GM12878 (cell line): ENCODE measurements around the gene SPINK14. TPM values are rescaled to one million over a fixed set of nuclear protein-coding genes. Genes with fewer than 3 reads are reported as not detected.

Source experiments
- ATAC-seq: fragments of 200-7000 bp; cut with Tn5 transposase; 3 replicates; pipeline ENCODE4 v1.9.1; 2020; ENCODE audit warnings: mild to moderate bottlenecking, moderate library complexity
- BruUV-seq: library from RNA; stranded (reverse); fragments of 400-500 nt; replicated peaks from 2 replicates; lab custom pipeline; 2021; lab: Mats Ljungman, UMichigan
- CTCF ChIA-PET: fragments of 300-600 bp; sonication (Branson Sonifier 250); formaldehyde crosslinking; extraction: SDS; loops from one replicate; lab custom pipeline; 2021; ENCODE audit warnings: inconsistent platforms; lab: Yijun Ruan, JAX
- POLR2A ChIA-PET: fragments of 350-600 bp; formaldehyde crosslinking; extraction: SDS; loops from one replicate; lab custom pipeline; 2021; ENCODE audit warnings: inconsistent platforms; lab: Charles Lee
- RAD21 ChIA-PET: fragments of 300-600 bp; sonication (Branson Sonifier 250); formaldehyde crosslinking; loops from one replicate; lab custom pipeline; 2023; ENCODE audit warnings: antibody characterized with exemption; ENCODE audit not compliant: unreplicated experiment; lab: Charles Lee
- SMC1A ChIA-PET: fragments of 300-600 bp; sonication (Branson Sonifier 250); formaldehyde crosslinking; loops from one replicate; lab custom pipeline; 2023; ENCODE audit not compliant: unreplicated experiment, uncharacterized antibody; lab: Charles Lee
- DNase-seq: peaks from one replicate; pipeline ENCODE4 v3.0.0-alpha.2; 2011; ENCODE audit warnings: low read depth, low spot score
- FAIRE-seq: peaks from 3 replicates; lab custom pipeline; 2011; peaks lifted over from hg19 to GRCh38; lab: Jason Lieb, UNC
- H2AFZ ChIP-seq: 2 replicates; pipeline ENCODE4 v1.6.0; 2011; ENCODE audit warnings: low read depth, low read length, control low read depth; ENCODE audit not compliant: control insufficient read depth
- H3K27ac ChIP-seq: 2 replicates; pipeline ENCODE4 v1.5.1; 2011; ENCODE audit warnings: control low read depth; ENCODE audit not compliant: control insufficient read depth, insufficient read depth
- H3K27me3 ChIP-seq, 2 experiments: replicated peaks in 1 of 2; 2 replicates each; pipeline versions ENCODE4 v1.6.0 to v1.6.1; 2011; ENCODE audit warnings: low read length in 1 of 2; ENCODE audit not compliant: control insufficient read depth in 2 of 2, insufficient read depth in 2 of 2
- H3K36me3 ChIP-seq, 2 experiments: 2 replicates each; pipeline ENCODE4 v1.5.1; 2011; ENCODE audit warnings: low read length in 1 of 2; ENCODE audit not compliant: control insufficient read depth in 2 of 2, insufficient read depth in 2 of 2
- H3K4me1 ChIP-seq: 2 replicates; pipeline ENCODE4 v1.6.1; 2011; ENCODE audit warnings: mild to moderate bottlenecking, low read length, moderate library complexity, mixed read lengths; ENCODE audit not compliant: control insufficient read depth, insufficient read depth
- H3K4me2 ChIP-seq: 2 replicates; pipeline ENCODE4 v1.6.0; 2011; ENCODE audit warnings: control low read depth; ENCODE audit not compliant: control insufficient read depth, insufficient read depth
- H3K4me3 ChIP-seq: fragments of 200-600 bp; sonication (generic); 2 replicates; pipeline ENCODE4 v1.5.1; 2016
- H3K79me2 ChIP-seq: 2 replicates; pipeline ENCODE4 v1.6.0; 2011; ENCODE audit warnings: low read length; ENCODE audit not compliant: control insufficient read depth, insufficient read depth
- H3K9ac ChIP-seq: 2 replicates; pipeline ENCODE4 v1.8.0; 2011; ENCODE audit warnings: low read length, control low read depth, mixed read lengths; ENCODE audit not compliant: control insufficient read depth, insufficient read depth
- H3K9me3 ChIP-seq: replicated peaks from 3 replicates; pipeline ENCODE4 v1.5.1; 2011; ENCODE audit warnings: mild to moderate bottlenecking, low read length; ENCODE audit not compliant: control insufficient read depth, insufficient read depth
- H4K20me1 ChIP-seq: 2 replicates; pipeline ENCODE4 v1.6.0; 2011; ENCODE audit not compliant: control insufficient read depth, insufficient read depth
- ELK1 ChIP-seq: IDR thresholded peaks from 2 replicates; pipeline ENCODE4 v1.6.1; 2012; ENCODE audit warnings: low read depth, low read length, improper control_type of control experiment
- EZH2 ChIP-seq: IDR thresholded peaks from 2 replicates; pipeline ENCODE4 v1.6.1; 2012; ENCODE audit warnings: low read depth, mild to moderate bottlenecking, control low read depth, inconsistent platforms, low read length, borderline replicate concordance; ENCODE audit not compliant: control insufficient read depth
- KAT2A ChIP-seq: conservative IDR thresholded peaks from 2 replicates; pipeline ENCODE4 v1.6.1; 2011; ENCODE audit warnings: low read depth, low read length; ENCODE audit not compliant: control insufficient read depth
- MYC ChIP-seq: IDR thresholded peaks from 2 replicates; pipeline ENCODE4 v1.6.1; 2011; ENCODE audit warnings: mild to moderate bottlenecking, low read length, moderate library complexity, inconsistent platforms; ENCODE audit not compliant: insufficient read depth, insufficient replicate concordance, insufficient read length, severe bottlenecking
- NBN ChIP-seq: fragments of 450-650 bp; IDR thresholded peaks from 2 replicates; pipeline ENCODE4 v1.6.1; 2016
- RAD51 ChIP-seq: fragments of 450-650 bp; IDR thresholded peaks from 2 replicates; pipeline ENCODE4 v1.6.1; 2016; ENCODE audit warnings: moderate library complexity, mild to moderate bottlenecking, inconsistent platforms
- SMARCA5 ChIP-seq: fragments of 450-650 bp; IDR thresholded peaks from 2 replicates; pipeline ENCODE4 v1.6.1; 2017; ENCODE audit warnings: mild to moderate bottlenecking
- SREBF1 ChIP-seq: IDR thresholded peaks from 2 replicates; pipeline ENCODE4 v1.6.1; 2012; ENCODE audit warnings: mild to moderate bottlenecking, low read length
- SREBF2 ChIP-seq: IDR thresholded peaks from 2 replicates; pipeline ENCODE4 v1.6.1; 2012; ENCODE audit warnings: mild to moderate bottlenecking, low read length
- SRF ChIP-seq, 2 experiments: IDR thresholded peaks; 2 replicates each; pipeline ENCODE4 v1.6.1; 2011; ENCODE audit warnings: low read depth in 2 of 2, low read length in 2 of 2, mild to moderate bottlenecking in 1 of 2, moderate library complexity in 1 of 2
- STAT3 ChIP-seq: IDR thresholded peaks from 2 replicates; pipeline ENCODE4 v1.6.1; 2011; ENCODE audit warnings: low read depth, low read length, improper control_type of control experiment
- ZBTB33 ChIP-seq: fragments of 450-650 bp; IDR thresholded peaks from 2 replicates; pipeline ENCODE4 v1.6.1; 2017; ENCODE audit warnings: mild to moderate bottlenecking
- ZNF274 ChIP-seq: IDR thresholded peaks from one replicate; pipeline ENCODE4 v1.8.0; 2011; ENCODE audit not compliant: insufficient read length, insufficient read depth
- ZNF384 ChIP-seq: IDR thresholded peaks from 2 replicates; pipeline ENCODE4 v1.6.1; 2012; ENCODE audit warnings: low read depth, mild to moderate bottlenecking, low read length, improper control_type of control experiment, borderline replicate concordance
- ZSCAN29 ChIP-seq: fragments of 450-650 bp; IDR thresholded peaks from 2 replicates; pipeline ENCODE4 v1.6.1; 2017; ENCODE audit warnings: mild to moderate bottlenecking, moderate library complexity
- WGBS: methylation state at CpG from one replicate; pipeline ENCODE4 v1.1.6; 2016; ENCODE audit warnings: low lambda C conversion rate; ENCODE audit not compliant: insufficient replicate concordance, insufficient coverage; ENCODE audit errors: missing lambda C conversion rate; 5-methylcytosine and 5-hydroxymethylcytosine counted together
- in situ Hi-C: fragments of 300-500 bp; cut with MboI; formaldehyde crosslinking; loops from 9 replicates; pipeline ENCODE4 v1.14.3; 2018; ENCODE audit warnings: mixed read lengths
- intact Hi-C: fragments of 100-400 bp; cut with micrococcal nuclease; formaldehyde crosslinking; loops from one replicate; pipeline ENCODE4 v1.14.2; 2022; ENCODE audit not compliant: unreplicated experiment
- polyA plus RNA-seq, 11 experiments: library from polyadenylated mRNA; depleted of rRNA in 4 of 11; unstranded in 6 of 11; stranded (reverse) in 5 of 11; fragments of >200 nt; fragmentation: Nextera tagmentation in 4 of 11; fragmentation: Illumina TruSeq in 1 of 11; extraction: Ambion mirVana in 4 of 11; extraction: Trizol in 1 of 11; gene quantifications; 1 replicate in 1 of 11; 2 replicates in 10 of 11; pipeline versions ENCODE4 v1.2.1 to v1.2.3, GENCODE V29; 2011 to 2016; ENCODE audit warnings: inconsistent platforms in 2 of 11, missing spikeins in 2 of 11, low read depth in 1 of 11
- total RNA-seq, 4 experiments: library from RNA; depleted of rRNA in 3 of 4; stranded (reverse); fragments of >200 nt in 3 of 4; fragmentation: Illumina TruSeq in 1 of 4; extraction: Trizol in 1 of 4; gene quantifications; 2 replicates each; pipeline versions ENCODE4 v1.2.1 to v1.2.3, GENCODE V29; 2013 to 2021

Gene SPINK14
- total and polyA plus RNA-seq, 10 of the 15 experiments (the other 5 are each of a cell fraction or from before 2014, with no cell fraction given) = not detected

- Histone ChIP-seq H3K4me2 (no peak overlapping the region), H4K20me1 (no peaks in the 10 kb centered on the region), H3K36me3 (no peaks in the 10 kb centered on the region), H3K9me3 (no peaks in the 10 kb centered on the region), H3K79me2 (no peaks in the 10 kb centered on the region), H3K27ac (no peak overlapping the region), H3K27me3 (no peaks in the 10 kb centered on the region), H3K4me1 (no peaks in the 10 kb centered on the region), H3K4me3 (no peak overlapping the region), H3K9ac (no peak overlapping the region), H2AFZ (no peak overlapping the region)
- 0% methylated on average over 2 of the region's 2 CpGs for WGBS
- ChIA-PET SMC1A (interaction anchor here (0.5 kb wide), 1 partner anchor 287 kb away, joined by 3 read pairs; no protein-coding TSS in a partner anchor), POLR2A (no interaction called here), CTCF (no interaction called here), RAD21 (no interaction called here)
- in situ Hi-C loops (no loop called here), intact Hi-C loops (loop anchor here (10.0 kb wide), 1 partner anchor 282 kb away; no protein-coding TSS in a partner anchor)
- TF ChIP-seq RAD51 = no peak
- TF ChIP-seq SREBF2 = no peak
- no peak for TF ChIP-seq STAT3
- DNase-seq = no peak
- FAIRE-seq = no peak
- BruUV-seq = no TSS peak
- no peak for ATAC-seq
These were observed 4.0 kb downstream of the SPINK14 start for GRCh38 chr5:148172377-148172776.

GRCh38 chr5:148176480-148176879 lies 8.1 kb downstream of the SPINK14 start:
- ChIA-PET CTCF (interaction anchor here (0.9 kb wide), 1 partner anchor 198 kb away, joined by 3 read pairs; no protein-coding TSS in a partner anchor), POLR2A (no interaction called here), RAD21 (no interaction called here), SMC1A (no interaction called here)
- Histone ChIP-seq H3K4me2 (no peak overlapping the region), H3K27ac (no peak overlapping the region), H3K36me3 (no peaks in the 10 kb centered on the region), H2AFZ (no peak overlapping the region), H3K4me3 (no peak overlapping the region), H3K9me3 (no peaks in the 10 kb centered on the region), H3K79me2 (no peaks in the 10 kb centered on the region), H4K20me1 (no peaks in the 10 kb centered on the region), H3K4me1 (no peaks in the 10 kb centered on the region), H3K9ac (no peak overlapping the region), H3K27me3 (no peaks in the 10 kb centered on the region)
- FAIRE-seq (no peak), DNase-seq (no peak), ATAC-seq (no peak)
- intact Hi-C loops = loop anchor here (5.0 to 10.0 kb wide), 3 partner anchors 176 to 781 kb away; no protein-coding TSS in a partner anchor
- in situ Hi-C loops = loop anchor here (5.0 to 25.0 kb wide), 3 partner anchors 311 to 861 kb away; no protein-coding TSS in a partner anchor
- BruUV-seq = no TSS peak
- WGBS = 0% methylated on average over 2 of the region's 2 CpGs
- no peak for TF ChIP-seq SRF (IDR thresholded peaks at IDR 0.05; ENCODE audit: low read depth in 2 of 2, low read length in 2 of 2)
- no peak for TF ChIP-seq EZH2
- TF ChIP-seq ZSCAN29 = no peak
- TF ChIP-seq KAT2A = no peak
- no peak for TF ChIP-seq SREBF1
- no peak for TF ChIP-seq ZNF384
- no peak for TF ChIP-seq NBN
- TF ChIP-seq ELK1 = no peak
- no peak for TF ChIP-seq SMARCA5
- TF ChIP-seq ZNF274 = no peak
- TF ChIP-seq ZBTB33 = no peak
- TF ChIP-seq MYC = no peak
